Ectodermal cell (in vitro differentiated cells): ENCODE results near the gene FCRLB. TPM values are rescaled to one million over a fixed set of nuclear protein-coding genes. Genes with fewer than 3 reads are reported as not detected.
"Not testable (repeated sequence)": the region's sequence is repeated elsewhere in the genome, so short reads cannot be mapped to it uniquely, and the experiment has no call there.

Source experiments
- H3K27ac ChIP-seq: 2 replicates; pipeline ENCODE4 v1.7.0; 2013; ENCODE audit warnings: mild to moderate bottlenecking, low read depth, low read length; ENCODE audit not compliant: insufficient read depth, poor library complexity, severe bottlenecking
- H3K27me3 ChIP-seq: 2 replicates; pipeline ENCODE4 v1.7.0; 2013; ENCODE audit warnings: mild to moderate bottlenecking, low read length; ENCODE audit not compliant: insufficient read depth, control insufficient read depth, poor library complexity, severe bottlenecking
- H3K36me3 ChIP-seq: one replicate; pipeline ENCODE4 v1.7.0; 2013; ENCODE audit warnings: low read length; ENCODE audit not compliant: control insufficient read depth, insufficient read depth
- H3K4me1 ChIP-seq: one replicate; pipeline ENCODE4 v1.7.0; 2013; ENCODE audit warnings: low read length; ENCODE audit not compliant: control insufficient read depth, insufficient read depth
- H3K4me3 ChIP-seq: 2 replicates; pipeline ENCODE4 v1.7.0; 2013; ENCODE audit warnings: low read depth, low read length, control low read depth; ENCODE audit not compliant: insufficient read depth
- H3K9me3 ChIP-seq: 2 replicates; pipeline ENCODE4 v1.7.0; 2013; ENCODE audit warnings: mild to moderate bottlenecking, low read length, moderate library complexity; ENCODE audit not compliant: control insufficient read depth
- WGBS, 2 experiments: methylation state at CpG; one replicate each; pipeline ENCODE4 v1.1.7; 2013; ENCODE audit warnings: missing lambda C conversion rate in 2 of 2; 5-methylcytosine and 5-hydroxymethylcytosine counted together
- polyA plus RNA-seq, 4 experiments: library from polyadenylated mRNA; stranded (reverse); fragments of 50-300 nt; gene quantifications; one replicate each; pipeline ENCODE4 v1.2.3, GENCODE V29; 2013

The FCRLB gene, protein sequence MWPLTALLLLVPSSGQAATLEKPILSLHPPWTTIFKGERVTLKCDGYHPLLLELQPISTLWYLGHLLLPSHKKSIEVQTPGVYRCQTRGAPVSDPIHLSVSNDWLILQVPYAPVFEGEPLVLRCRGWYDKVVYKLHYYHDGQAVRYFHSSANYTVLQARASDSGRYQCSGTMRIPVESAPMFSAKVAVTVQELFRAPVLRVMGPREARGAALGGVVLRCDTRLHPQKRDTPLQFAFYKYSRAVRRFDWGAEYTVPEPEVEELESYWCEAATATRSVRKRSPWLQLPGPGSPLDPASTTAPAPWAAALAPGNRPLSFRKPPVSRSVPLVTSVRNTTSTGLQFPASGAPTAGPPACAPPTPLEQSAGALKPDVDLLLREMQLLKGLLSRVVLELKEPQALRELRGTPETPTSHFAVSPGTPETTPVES
- polyA plus RNA-seq (2013, experiment 1 of 4) = 0.20 TPM
- 0.16 TPM for polyA plus RNA-seq (2013, experiment 2 of 4)
- polyA plus RNA-seq (2013, experiment 3 of 4) = not detected
- 0.16 TPM for polyA plus RNA-seq (2013, experiment 4 of 4)

DNA sequence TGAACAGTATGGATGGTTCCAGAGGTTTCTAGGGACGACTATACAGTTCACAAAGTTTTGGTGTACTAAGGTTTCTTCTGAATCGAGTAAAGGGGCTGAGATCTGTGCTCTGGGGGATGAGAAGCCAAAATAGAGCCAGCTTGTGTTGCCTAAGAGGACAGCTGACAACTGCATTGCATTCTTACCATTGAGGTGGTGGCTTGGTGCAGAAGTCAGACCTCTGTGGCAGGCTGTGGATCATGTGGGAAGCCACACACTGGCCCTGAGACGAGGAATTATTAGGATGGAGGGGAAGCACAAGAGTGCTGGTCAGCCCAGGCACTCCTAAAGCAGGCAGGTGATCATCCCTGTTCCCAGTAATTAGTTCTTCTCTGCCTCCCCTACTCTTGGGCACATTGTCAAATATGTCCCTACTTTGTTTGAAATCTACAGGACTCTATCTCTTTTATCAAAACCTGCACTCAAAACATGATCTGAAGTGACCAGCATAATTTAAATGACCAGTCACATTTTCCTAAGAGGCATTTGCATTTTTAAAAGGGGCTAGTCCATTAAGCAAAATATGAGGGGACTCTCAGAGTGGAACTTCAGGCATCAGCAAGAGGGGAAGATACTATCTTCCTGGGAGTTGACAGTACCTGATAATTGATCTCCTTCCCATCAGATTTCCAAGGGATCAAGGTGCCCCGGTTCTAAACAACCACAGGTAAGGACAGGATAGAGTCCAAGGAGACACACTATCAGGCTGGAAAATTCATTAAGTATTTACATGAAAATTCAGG, at the start of gene FCRLB:
TSS of gene FCRLB (plus strand) at position 589 of the 782 bp plus-strand sequence. CDS start 1,129 bp downstream, outside the sequence.
- Histone ChIP-seq H3K4me3 (no peak within 1 kb of the TSS), H3K27ac (no peak within 1 kb of the TSS), H3K9me3 (no peaks in the 10 kb centered on the region), H3K4me1 (peaks cover 6% of the 10 kb centered on the region), H3K27me3 (peaks cover 45% of the 10 kb centered on the region), H3K36me3 (no peaks in the 10 kb centered on the region)
- 83 to 84% methylated on average over 4 of the region's 4 CpGs for WGBS, 2 experiments

- H3K27ac ChIP-seq, H3K36me3 ChIP-seq, H3K27me3 ChIP-seq, H3K4me3 ChIP-seq, H3K9me3 ChIP-seq, H3K4me1 ChIP-seq: not testable (repeated sequence)
- WGBS, 2 experiments = 70 to 74% methylated on average over 6 of the region's 7 CpGs
Measured at GRCh38 chr1:161673437-161673836, 47.9 kb upstream of the FCRLB start.

DNA sequence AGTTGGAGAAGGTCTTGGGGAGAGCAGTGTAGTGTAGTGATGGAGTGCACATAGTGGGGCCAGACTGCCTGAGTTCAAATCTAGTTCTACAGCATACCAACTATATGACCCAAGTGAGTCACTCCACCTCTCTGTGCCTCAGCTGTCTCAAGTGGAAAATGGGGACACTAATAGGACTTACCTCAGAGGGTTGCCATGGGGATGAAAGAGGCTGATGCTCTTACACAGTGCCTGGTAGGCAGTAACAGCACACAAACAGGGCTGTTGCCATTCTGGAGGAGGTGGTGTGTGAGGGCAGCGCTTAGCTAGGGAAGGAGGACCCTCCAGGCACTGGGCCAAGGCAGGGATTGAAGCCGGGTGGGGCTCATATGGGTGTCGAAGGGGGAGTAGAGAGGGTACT, 46.9 kb upstream of the FCRLB start:
- not testable (repeated sequence) for H3K4me3 ChIP-seq, H3K4me1 ChIP-seq, H3K9me3 ChIP-seq, H3K36me3 ChIP-seq, H3K27ac ChIP-seq, H3K27me3 ChIP-seq
- WGBS, 2 experiments = 100% methylated on average over 2 of the region's 3 CpGs

- H3K4me1 ChIP-seq, H3K4me3 ChIP-seq, H3K27ac ChIP-seq, H3K36me3 ChIP-seq, H3K27me3 ChIP-seq, H3K9me3 ChIP-seq: not testable (repeated sequence)
- WGBS, 2 experiments = 80 to 91% methylated on average over 2 to 3 of the region's 3 CpGs
Measured at GRCh38 chr1:161674908-161675307, 46.4 kb upstream of the FCRLB start.

- no peaks in the 10 kb centered on the region for H3K27me3 ChIP-seq
- H3K4me3 ChIP-seq = no peak overlapping the region
- H3K9me3 ChIP-seq = no peaks in the 10 kb centered on the region
- H3K4me1 ChIP-seq = no peaks in the 10 kb centered on the region
- no peaks in the 10 kb centered on the region for H3K36me3 ChIP-seq
- no peak overlapping the region for H3K27ac ChIP-seq
- 93 to 95% methylated on average over 2 of the region's 2 CpGs for WGBS, 2 experiments
Measured at GRCh38 chr1:161676441-161676840, 44.9 kb upstream of the FCRLB start.

DNA sequence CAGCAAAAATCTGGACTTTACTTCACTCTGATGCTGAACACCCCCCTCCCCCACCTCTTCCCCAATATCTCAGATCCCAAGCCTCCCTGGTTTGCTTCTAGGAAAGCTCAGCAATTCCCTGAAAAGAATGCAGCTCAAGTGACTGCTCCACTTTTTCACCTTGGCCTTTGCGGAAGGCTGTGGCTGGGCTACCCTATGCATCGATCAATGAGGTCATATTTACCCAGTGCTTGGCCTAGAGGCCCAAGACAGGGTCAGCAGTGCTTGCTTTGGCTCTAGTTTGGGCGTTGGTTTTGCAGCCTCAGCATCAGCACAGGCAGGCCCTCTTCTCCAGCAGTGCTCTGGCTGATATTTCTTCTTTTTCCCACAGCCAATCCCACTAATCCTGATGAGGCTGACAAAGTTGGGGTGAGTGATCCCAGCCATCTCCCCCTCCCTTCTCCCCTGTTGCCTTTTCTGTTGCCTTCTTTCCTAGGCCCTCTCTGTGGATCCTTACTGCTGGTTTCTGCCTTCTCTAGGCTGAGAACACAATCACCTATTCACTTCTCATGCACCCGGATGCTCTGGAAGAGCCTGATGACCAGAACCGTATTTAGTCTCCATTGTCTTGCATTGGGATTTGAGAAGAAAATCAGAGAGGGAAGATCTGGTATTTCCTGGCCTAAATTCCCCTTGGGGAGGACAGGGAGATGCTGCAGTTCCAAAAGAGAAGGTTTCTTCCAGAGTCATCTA, 44.2 kb upstream of the FCRLB start:
- H3K4me1 ChIP-seq = no peaks in the 10 kb centered on the region
- no peaks in the 10 kb centered on the region for H3K27me3 ChIP-seq
- H3K4me3 ChIP-seq = no peak overlapping the region
- no peak overlapping the region for H3K27ac ChIP-seq
- no peaks in the 10 kb centered on the region for H3K9me3 ChIP-seq
- WGBS, 2 experiments = 88 to 90% methylated on average over 5 of the region's 5 CpGs
- H3K36me3 ChIP-seq = no peaks in the 10 kb centered on the region

- Histone ChIP-seq H3K9me3 (no peaks in the 10 kb centered on the region), H3K4me3 (no peak overlapping the region), H3K4me1 (no peaks in the 10 kb centered on the region), H3K27ac (no peak overlapping the region), H3K27me3 (no peaks in the 10 kb centered on the region), H3K36me3 (no peaks in the 10 kb centered on the region)
- 91 to 98% methylated on average over 1 to 3 of the region's 3 CpGs for WGBS, 2 experiments
Measured at GRCh38 chr1:161678500-161678899, 42.8 kb upstream of the FCRLB start.

- no peaks in the 10 kb centered on the region for H3K4me1 ChIP-seq
- no peak overlapping the region for H3K4me3 ChIP-seq
- no peaks in the 10 kb centered on the region for H3K9me3 ChIP-seq
- no peaks in the 10 kb centered on the region for H3K27me3 ChIP-seq
- no peaks in the 10 kb centered on the region for H3K36me3 ChIP-seq
- WGBS, 2 experiments = 93 to 97% methylated on average over 2 to 3 of the region's 3 CpGs
- no peak overlapping the region for H3K27ac ChIP-seq
Measured at GRCh38 chr1:161681879-161682278, 39.5 kb upstream of the FCRLB start.

DNA sequence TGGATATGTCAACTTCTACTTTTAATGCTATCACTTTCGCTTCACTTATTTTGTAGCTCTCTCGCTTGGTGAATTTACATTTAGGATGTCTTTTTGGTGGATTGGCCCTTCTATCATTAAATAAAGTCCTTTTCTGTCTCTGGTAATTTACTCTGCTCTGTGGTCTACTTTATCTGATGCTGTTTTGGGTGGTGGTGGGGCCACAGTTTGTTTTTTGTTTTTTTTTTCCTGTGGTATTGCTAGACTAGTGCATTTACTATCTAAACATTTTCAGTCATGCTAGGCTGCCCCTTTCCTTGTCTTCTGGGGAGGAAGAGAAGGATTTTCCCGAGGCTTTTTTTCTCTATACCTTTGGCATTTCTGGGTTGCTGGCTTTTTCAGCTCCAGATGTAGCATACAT, 32.4 kb upstream of the FCRLB start:
- H3K9me3 ChIP-seq = no peaks in the 10 kb centered on the region
- no peak overlapping the region for H3K27ac ChIP-seq
- H3K4me3 ChIP-seq = no peak overlapping the region
- no peaks in the 10 kb centered on the region for H3K4me1 ChIP-seq
- no peaks in the 10 kb centered on the region for H3K27me3 ChIP-seq
- WGBS, 2 experiments = 86 to 88% methylated on average over 2 to 3 of the region's 3 CpGs
- H3K36me3 ChIP-seq = no peaks in the 10 kb centered on the region

- Histone ChIP-seq H3K27ac (no peak overlapping the region), H3K4me1 (no peaks in the 10 kb centered on the region), H3K4me3 (no peak overlapping the region), H3K9me3 (no peaks in the 10 kb centered on the region), H3K27me3 (no peaks in the 10 kb centered on the region), H3K36me3 (no peaks in the 10 kb centered on the region)
- 87 to 89% methylated on average over 3 of the region's 3 CpGs for WGBS, 2 experiments
Measured at GRCh38 chr1:161691846-161692245, 29.5 kb upstream of the FCRLB start.
